HepG2 (cell line): ENCODE measurements around the gene DGCR6L. TPM values are rescaled to one million over a fixed set of nuclear protein-coding genes. Genes with fewer than 3 reads are reported as not detected.
A peak's percentile ranks its signal among the peaks of the same experiment; 100 is the strongest.

Source experiments
- AGO1 ChIP-seq: fragments of 200-400 bp; formaldehyde crosslinking; IDR thresholded peaks from 2 replicates; pipeline ENCODE4 v1.6.1; 2017; ENCODE audit warnings: mild to moderate bottlenecking, low read depth, low read length, moderate library complexity; ENCODE audit not compliant: poor library complexity, severe bottlenecking
- EP300 ChIP-seq, 3 experiments: sonication (generic) in 1 of 3; formaldehyde crosslinking in 1 of 3; IDR thresholded peaks; 2 replicates each; pipeline versions ENCODE4 v1.5.1 to v1.6.1; 2011 to 2020; ENCODE audit warnings: low read depth in 2 of 3, low read length in 2 of 3, borderline replicate concordance in 1 of 3, improper control_type of control experiment in 1 of 3, mild to moderate bottlenecking in 1 of 3, missing genetic modification reagents in 1 of 3, moderate library complexity in 1 of 3
- HNRNPH1 ChIP-seq: fragments of 200-400 bp; formaldehyde crosslinking; optimal IDR thresholded peaks from 2 replicates; pipeline ENCODE3; 2017; ENCODE audit warnings: mild to moderate bottlenecking, low read depth, low read length
- NR2C2 ChIP-seq: sonication (generic); formaldehyde crosslinking; IDR thresholded peaks from 2 replicates; pipeline ENCODE4 v1.4.0; 2020; ENCODE audit warnings: missing genetic modification reagents, mild to moderate bottlenecking, moderate library complexity, borderline replicate concordance
- POGZ ChIP-seq: sonication (generic); formaldehyde crosslinking; IDR thresholded peaks from 2 replicates; pipeline ENCODE4 v1.4.0; 2020; ENCODE audit warnings: mild to moderate bottlenecking, missing genetic modification reagents
- RBM22 ChIP-seq: fragments of 200-400 bp; formaldehyde crosslinking; optimal IDR thresholded peaks from 2 replicates; pipeline ENCODE3; 2017; ENCODE audit warnings: mild to moderate bottlenecking, low read length, moderate library complexity
- YEATS2 ChIP-seq: sonication (generic); formaldehyde crosslinking; IDR thresholded peaks from 2 replicates; pipeline ENCODE4 v1.4.0; 2020; ENCODE audit warnings: missing genetic modification reagents, borderline replicate concordance
- ZC3H13 ChIP-seq: sonication (generic); formaldehyde crosslinking; IDR thresholded peaks from 2 replicates; pipeline ENCODE4 v1.8.1; 2023; ENCODE audit warnings: mild to moderate bottlenecking, missing genetic modification reagents, moderate library complexity
- ZFP82 ChIP-seq: sonication (generic); formaldehyde crosslinking; IDR thresholded peaks from 2 replicates; pipeline ENCODE4 v1.5.1; 2020; ENCODE audit warnings: mild to moderate bottlenecking, missing genetic modification reagents, borderline replicate concordance
- ZFX ChIP-seq: sonication (generic); formaldehyde crosslinking; IDR thresholded peaks from 2 replicates; pipeline ENCODE4 v1.4.0; 2020; ENCODE audit warnings: mild to moderate bottlenecking, low read depth, missing genetic modification reagents, moderate library complexity
- ZNF547 ChIP-seq: sonication (generic); formaldehyde crosslinking; IDR thresholded peaks from 2 replicates; pipeline ENCODE4 v1.5.1; 2020; ENCODE audit warnings: mild to moderate bottlenecking, missing genetic modification reagents
- ZNF564 ChIP-seq: sonication (generic); formaldehyde crosslinking; IDR thresholded peaks from 2 replicates; pipeline ENCODE4 v1.8.1; 2023; ENCODE audit warnings: mild to moderate bottlenecking, missing genetic modification reagents
- ZNF670 ChIP-seq: sonication (generic); formaldehyde crosslinking; IDR thresholded peaks from 2 replicates; pipeline ENCODE4 v1.8.0; 2022; ENCODE audit warnings: mild to moderate bottlenecking, missing genetic modification reagents, borderline replicate concordance
- ZNF747 ChIP-seq: sonication (generic); formaldehyde crosslinking; IDR thresholded peaks from 2 replicates; pipeline ENCODE4 v1.8.1; 2023; ENCODE audit warnings: missing genetic modification reagents, mild to moderate bottlenecking, borderline replicate concordance
- ZSCAN21 ChIP-seq: sonication (generic); formaldehyde crosslinking; IDR thresholded peaks from 2 replicates; pipeline ENCODE4 v1.8.0; 2022; ENCODE audit warnings: mild to moderate bottlenecking, missing genetic modification reagents, moderate library complexity, borderline replicate concordance
- polyA plus RNA-seq, 8 experiments: library from polyadenylated mRNA; depleted of rRNA in 3 of 8; stranded (reverse) in 7 of 8; unstranded in 1 of 8; fragments of >200 nt; fragmentation: Illumina TruSeq in 4 of 8; extraction: Trizol in 4 of 8; gene quantifications; 2 replicates each; pipeline versions ENCODE4 v1.2.1 to v1.2.3, GENCODE V29; 2011 to 2016; ENCODE audit warnings: low read depth in 4 of 8, missing spikeins in 1 of 8, mixed read lengths in 1 of 8; ENCODE audit not compliant: insufficient read depth in 1 of 8
- total RNA-seq, 5 experiments: library from RNA; depleted of rRNA; stranded (reverse); fragments of >200 nt; fragmentation: Illumina TruSeq; extraction: Trizol; gene quantifications; 2 replicates each; pipeline ENCODE4 v1.2.3, GENCODE V29; 2016; ENCODE audit warnings: low read depth in 1 of 5
- TF ChIP-seq, protein P1 (sequence below), 2 experiments: IDR thresholded peaks; 2 replicates each; pipeline ENCODE4 v1.6.1; 2011 to 2012; ENCODE audit warnings: low read length in 2 of 2, borderline replicate concordance in 1 of 2, low read depth in 1 of 2, mild to moderate bottlenecking in 1 of 2, moderate library complexity in 1 of 2
- TF ChIP-seq, protein P2 (sequence below): IDR thresholded peaks from 2 replicates; pipeline ENCODE4 v1.6.1; 2016; ENCODE audit warnings: low read depth, control low read depth
- TF ChIP-seq, protein P3 (sequence below): IDR thresholded peaks from 2 replicates; pipeline ENCODE4 v1.6.1; 2012; ENCODE audit warnings: low read length, improper control_type of control experiment

The DGCR6L gene
- total and polyA plus RNA-seq, 2 of the 13 experiments (the other 11 are each of a cell fraction or from before 2014, with no cell fraction given): 17.5 to 35.3 TPM

DNA sequence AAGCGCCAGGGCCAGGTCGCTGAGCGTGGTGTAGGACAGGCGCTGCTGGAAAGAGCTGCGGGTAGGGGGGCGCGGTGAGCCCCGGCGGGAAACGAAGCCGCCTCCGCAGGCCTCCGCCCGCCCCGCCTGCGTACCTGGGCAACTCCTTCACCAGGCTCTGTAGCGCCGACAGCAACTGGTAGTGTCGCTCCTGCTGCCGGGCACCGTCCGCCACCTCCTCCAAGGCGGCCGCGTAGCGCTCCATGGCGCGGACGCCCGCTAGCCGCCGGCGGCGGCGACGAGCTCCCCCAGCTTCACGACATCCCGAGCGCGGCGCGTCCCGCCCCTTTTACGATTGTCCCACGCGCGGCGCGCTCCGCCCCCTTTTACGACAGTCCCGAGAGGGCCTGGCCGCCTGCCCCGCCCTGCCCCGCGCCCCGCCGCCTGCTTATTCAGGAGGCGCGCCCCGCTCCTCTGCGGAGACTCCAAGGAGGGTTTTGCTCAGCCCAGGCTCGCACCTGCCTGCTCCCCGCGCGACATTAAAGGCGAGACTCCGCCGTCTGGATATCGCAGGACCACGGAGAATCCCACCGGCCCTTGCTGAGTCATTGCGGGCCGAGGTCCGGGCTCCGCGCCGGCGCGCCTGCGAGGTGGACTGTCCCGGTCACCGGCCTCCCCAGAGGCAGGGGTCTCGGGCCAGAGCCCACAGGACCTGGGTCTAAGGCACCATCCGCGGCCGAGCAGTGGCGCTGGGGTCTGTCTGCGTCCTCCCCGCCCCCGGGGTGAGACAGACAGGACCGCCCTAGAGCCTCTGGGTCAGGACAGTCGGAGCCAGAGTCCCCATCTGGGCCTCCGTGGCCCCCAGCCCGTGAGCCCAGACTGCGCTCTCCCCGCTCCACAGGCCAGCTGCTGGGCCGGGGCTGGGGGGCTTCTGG is at the start of gene DGCR6L (continued):
- no peak for TF ChIP-seq NR2C2 (CRISPR knock-in tag)
- TF ChIP-seq ZSCAN21 (CRISPR knock-in tag): no peak
- no peak for TF ChIP-seq ZNF747 (CRISPR knock-in tag)
- 0 out of 2 replicates have a peak, but pooled peaks have one; percentile 61 for TF ChIP-seq ZNF564 (CRISPR knock-in tag)
- no peak for TF ChIP-seq HNRNPH1
- TF ChIP-seq ZC3H13 (CRISPR knock-in tag): peak; percentile 41; the same call in 1 of the 2 replicates
- TF ChIP-seq, protein P1, sequence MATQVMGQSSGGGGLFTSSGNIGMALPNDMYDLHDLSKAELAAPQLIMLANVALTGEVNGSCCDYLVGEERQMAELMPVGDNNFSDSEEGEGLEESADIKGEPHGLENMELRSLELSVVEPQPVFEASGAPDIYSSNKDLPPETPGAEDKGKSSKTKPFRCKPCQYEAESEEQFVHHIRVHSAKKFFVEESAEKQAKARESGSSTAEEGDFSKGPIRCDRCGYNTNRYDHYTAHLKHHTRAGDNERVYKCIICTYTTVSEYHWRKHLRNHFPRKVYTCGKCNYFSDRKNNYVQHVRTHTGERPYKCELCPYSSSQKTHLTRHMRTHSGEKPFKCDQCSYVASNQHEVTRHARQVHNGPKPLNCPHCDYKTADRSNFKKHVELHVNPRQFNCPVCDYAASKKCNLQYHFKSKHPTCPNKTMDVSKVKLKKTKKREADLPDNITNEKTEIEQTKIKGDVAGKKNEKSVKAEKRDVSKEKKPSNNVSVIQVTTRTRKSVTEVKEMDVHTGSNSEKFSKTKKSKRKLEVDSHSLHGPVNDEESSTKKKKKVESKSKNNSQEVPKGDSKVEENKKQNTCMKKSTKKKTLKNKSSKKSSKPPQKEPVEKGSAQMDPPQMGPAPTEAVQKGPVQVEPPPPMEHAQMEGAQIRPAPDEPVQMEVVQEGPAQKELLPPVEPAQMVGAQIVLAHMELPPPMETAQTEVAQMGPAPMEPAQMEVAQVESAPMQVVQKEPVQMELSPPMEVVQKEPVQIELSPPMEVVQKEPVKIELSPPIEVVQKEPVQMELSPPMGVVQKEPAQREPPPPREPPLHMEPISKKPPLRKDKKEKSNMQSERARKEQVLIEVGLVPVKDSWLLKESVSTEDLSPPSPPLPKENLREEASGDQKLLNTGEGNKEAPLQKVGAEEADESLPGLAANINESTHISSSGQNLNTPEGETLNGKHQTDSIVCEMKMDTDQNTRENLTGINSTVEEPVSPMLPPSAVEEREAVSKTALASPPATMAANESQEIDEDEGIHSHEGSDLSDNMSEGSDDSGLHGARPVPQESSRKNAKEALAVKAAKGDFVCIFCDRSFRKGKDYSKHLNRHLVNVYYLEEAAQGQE (IDR thresholded peaks at IDR 0.05; ENCODE audit: borderline replicate concordance in 1 of 2, low read depth in 1 of 2, low read length in 2 of 2): peak in 1 of 2 experiments; percentile 18; a peak in 1 of 4 replicates
- TF ChIP-seq ZFX (CRISPR knock-in tag): peak; percentile 91
- TF ChIP-seq EP300 (IDR thresholded peaks at IDR 0.05; ENCODE audit: low read depth in 2 of 2, low read length in 2 of 2): no peak
- TF ChIP-seq EP300 (CRISPR knock-in tag; IDR thresholded peaks at IDR 0.05; ENCODE audit: borderline replicate concordance): no peak
- peak; percentile 75; the same call in 1 of the 2 replicates for TF ChIP-seq ZNF670 (CRISPR knock-in tag)
- TF ChIP-seq ZNF547 (CRISPR knock-in tag): peak; percentile 53
- TF ChIP-seq, protein P2, sequence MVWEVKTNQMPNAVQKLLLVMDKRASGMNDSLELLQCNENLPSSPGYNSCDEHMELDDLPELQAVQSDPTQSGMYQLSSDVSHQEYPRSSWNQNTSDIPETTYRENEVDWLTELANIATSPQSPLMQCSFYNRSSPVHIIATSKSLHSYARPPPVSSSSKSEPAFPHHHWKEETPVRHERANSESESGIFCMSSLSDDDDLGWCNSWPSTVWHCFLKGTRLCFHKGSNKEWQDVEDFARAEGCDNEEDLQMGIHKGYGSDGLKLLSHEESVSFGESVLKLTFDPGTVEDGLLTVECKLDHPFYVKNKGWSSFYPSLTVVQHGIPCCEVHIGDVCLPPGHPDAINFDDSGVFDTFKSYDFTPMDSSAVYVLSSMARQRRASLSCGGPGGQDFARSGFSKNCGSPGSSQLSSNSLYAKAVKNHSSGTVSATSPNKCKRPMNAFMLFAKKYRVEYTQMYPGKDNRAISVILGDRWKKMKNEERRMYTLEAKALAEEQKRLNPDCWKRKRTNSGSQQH (CRISPR knock-in tag): no peak
- peak; percentile 33 for TF ChIP-seq AGO1
- peak; percentile 61; the same call in 1 of the 2 replicates for TF ChIP-seq YEATS2 (CRISPR knock-in tag)
- no peak for TF ChIP-seq RBM22
- TF ChIP-seq POGZ (CRISPR knock-in tag): no peak; the same call in 1 of the 2 replicates
- TF ChIP-seq ZFP82 (CRISPR knock-in tag): peak; percentile 80; the same call in 1 of the 2 replicates
- TF ChIP-seq, protein P3, sequence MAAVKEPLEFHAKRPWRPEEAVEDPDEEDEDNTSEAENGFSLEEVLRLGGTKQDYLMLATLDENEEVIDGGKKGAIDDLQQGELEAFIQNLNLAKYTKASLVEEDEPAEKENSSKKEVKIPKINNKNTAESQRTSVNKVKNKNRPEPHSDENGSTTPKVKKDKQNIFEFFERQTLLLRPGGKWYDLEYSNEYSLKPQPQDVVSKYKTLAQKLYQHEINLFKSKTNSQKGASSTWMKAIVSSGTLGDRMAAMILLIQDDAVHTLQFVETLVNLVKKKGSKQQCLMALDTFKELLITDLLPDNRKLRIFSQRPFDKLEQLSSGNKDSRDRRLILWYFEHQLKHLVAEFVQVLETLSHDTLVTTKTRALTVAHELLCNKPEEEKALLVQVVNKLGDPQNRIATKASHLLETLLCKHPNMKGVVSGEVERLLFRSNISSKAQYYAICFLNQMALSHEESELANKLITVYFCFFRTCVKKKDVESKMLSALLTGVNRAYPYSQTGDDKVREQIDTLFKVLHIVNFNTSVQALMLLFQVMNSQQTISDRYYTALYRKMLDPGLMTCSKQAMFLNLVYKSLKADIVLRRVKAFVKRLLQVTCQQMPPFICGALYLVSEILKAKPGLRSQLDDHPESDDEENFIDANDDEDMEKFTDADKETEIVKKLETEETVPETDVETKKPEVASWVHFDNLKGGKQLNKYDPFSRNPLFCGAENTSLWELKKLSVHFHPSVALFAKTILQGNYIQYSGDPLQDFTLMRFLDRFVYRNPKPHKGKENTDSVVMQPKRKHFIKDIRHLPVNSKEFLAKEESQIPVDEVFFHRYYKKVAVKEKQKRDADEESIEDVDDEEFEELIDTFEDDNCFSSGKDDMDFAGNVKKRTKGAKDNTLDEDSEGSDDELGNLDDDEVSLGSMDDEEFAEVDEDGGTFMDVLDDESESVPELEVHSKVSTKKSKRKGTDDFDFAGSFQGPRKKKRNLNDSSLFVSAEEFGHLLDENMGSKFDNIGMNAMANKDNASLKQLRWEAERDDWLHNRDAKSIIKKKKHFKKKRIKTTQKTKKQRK: no peak
